ENCODE measurements around the gene SSBP3. TPM values are rescaled to one million over a fixed set of nuclear protein-coding genes. Genes with fewer than 3 reads are reported as not detected.
A peak's percentile ranks its signal among the peaks of the same experiment; 100 is the strongest.

Gene SSBP3
- total RNA-seq, 4 donors from 2014 or later = 28.7 to 162 (median 37.0) TPM

DNA sequence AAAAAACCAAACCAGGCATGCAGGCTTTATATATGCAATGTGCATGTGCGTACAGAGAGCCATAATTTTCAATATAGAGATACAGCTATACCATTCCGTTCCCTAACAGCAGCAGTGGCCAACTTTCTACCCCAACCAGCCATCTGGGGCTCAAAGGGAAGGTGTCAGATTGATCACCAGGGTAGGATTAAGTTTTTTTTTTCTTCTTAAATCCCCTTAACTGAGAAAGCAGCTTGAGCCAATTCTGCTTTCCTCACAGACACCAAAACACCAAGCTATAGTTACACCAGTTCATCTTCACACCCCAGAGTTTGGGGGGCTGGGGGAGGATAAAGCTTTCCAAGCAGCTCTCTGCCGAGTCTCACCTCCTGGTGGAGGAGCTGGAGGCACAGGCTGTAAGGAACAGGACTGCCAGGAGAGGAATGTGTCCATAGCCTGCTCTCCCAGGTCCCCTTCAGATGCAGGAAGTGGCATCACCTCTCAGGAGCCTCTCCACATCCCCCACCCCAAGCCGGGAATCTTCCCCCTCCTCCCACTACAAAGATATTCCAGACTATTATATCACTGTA is 87.9 kb downstream of the SSBP3 start:
- in situ Hi-C loops (cut with MboI; ENCODE audit: low pct_ligation_motif_present in 1 of 4, low pct_unique_long_range_greater_than_20kb in 1 of 4, low sequenced_read_pairs in 3 of 4) (no loop called here), intact Hi-C loops (cut with DNase I; ENCODE audit: low total_unique reads) (no loop called here)
- peaks cover 13 to 32% (median 20%) of the 10 kb centered on the region in 4 donors for H3K4me1 ChIP-seq

GRCh38 chr1:54317084-54317483 is 89.1 kb downstream of the SSBP3 start:
- no peak for DNase-seq
- no peak overlapping the region for H3K27ac ChIP-seq
- no peaks in the 10 kb centered on the region for H3K36me3 ChIP-seq
- no peaks in the 10 kb centered on the region for H3K9me3 ChIP-seq
- in situ Hi-C loops (cut with MboI; ENCODE audit: low pct_ligation_motif_present in 1 of 4, low pct_unique_long_range_greater_than_20kb in 1 of 4, low sequenced_read_pairs in 3 of 4) = no loop called here
- no peaks in the 10 kb centered on the region for H3K27me3 ChIP-seq
- no peak overlapping the region for H3K4me3 ChIP-seq
- H3K4me1 ChIP-seq = peaks cover 10 to 34% (median 19%) of the 10 kb centered on the region in 4 donors
- no peak for TF ChIP-seq POLR2A (IDR thresholded peaks at IDR 0.05)
- 81 to 89% methylated on average over 7 of the region's 7 CpGs for WGBS, 2 donors (ENCODE audit: low coverage in 1 of 2)
- intact Hi-C loops (cut with DNase I; ENCODE audit: low total_unique reads) = no loop called here

More for the DNA sequence above, 87.9 kb downstream of the SSBP3 start:
- H3K36me3 ChIP-seq = no peaks in the 10 kb centered on the region
- DNase-seq = no peak
- TF ChIP-seq POLR2AphosphoS5 (IDR thresholded peaks at IDR 0.05) (no peak), EP300 (IDR thresholded peaks at IDR 0.05; ENCODE audit: low read depth) (no peak), POLR2A (IDR thresholded peaks at IDR 0.05) (no peak), CTCF (IDR thresholded peaks at IDR 0.05) (no peak)
- no peaks in the 10 kb centered on the region for H3K27me3 ChIP-seq
- WGBS, 2 donors (ENCODE audit: low coverage in 1 of 2) = 94% methylated on average over 4 of the region's 4 CpGs; no CpG with 5 or more reads in 1 of the 2 donors
- H3K9me3 ChIP-seq = no peaks in the 10 kb centered on the region
- no peak overlapping the region for H3K27ac ChIP-seq
- no peak overlapping the region for H3K4me3 ChIP-seq

GRCh38 chr1:54315099-54315498 is 91.1 kb downstream of the SSBP3 start:
- intact Hi-C loops (cut with DNase I; ENCODE audit: low total_unique reads) = no loop called here
- H3K27ac ChIP-seq = peak overlapping the region; percentile 3 to 57 (median 36)
- in situ Hi-C loops (cut with MboI; ENCODE audit: low pct_ligation_motif_present in 1 of 4, low pct_unique_long_range_greater_than_20kb in 1 of 4, low sequenced_read_pairs in 3 of 4) = no loop called here

GRCh38 chr1:54314696-54315095 is 91.5 kb downstream of the SSBP3 start:
- in situ Hi-C loops (cut with MboI; ENCODE audit: low pct_ligation_motif_present in 1 of 4, low pct_unique_long_range_greater_than_20kb in 1 of 4, low sequenced_read_pairs in 3 of 4) (no loop called here), intact Hi-C loops (cut with DNase I; ENCODE audit: low total_unique reads) (no loop called here)
- peak; percentile 61 for DNase-seq
- Histone ChIP-seq H3K4me3 (no peak overlapping the region), H3K27me3 (no peaks in the 10 kb centered on the region), H3K36me3 (no peaks in the 10 kb centered on the region), H3K27ac (peak overlapping the region; percentile 3 to 57 (median 36)), H3K9me3 (no peaks in the 10 kb centered on the region), H3K4me1 (peaks cover 13 to 56% (median 20%) of the 10 kb centered on the region in 4 donors)
- 50 to 57% methylated on average over 6 of the region's 6 CpGs for WGBS, 2 donors (ENCODE audit: low coverage in 1 of 2)
- TF ChIP-seq POLR2A (IDR thresholded peaks at IDR 0.05) (no peak), POLR2AphosphoS5 (IDR thresholded peaks at IDR 0.05) (no peak), EP300 (IDR thresholded peaks at IDR 0.05; ENCODE audit: low read depth) (no peak), CTCF (IDR thresholded peaks at IDR 0.05) (no peak)

More at GRCh38 chr1:54315099-54315498, 91.1 kb downstream of the SSBP3 start:
- 86 to 100% methylated on average over 1 to 4 of the region's 4 CpGs for WGBS, 2 donors (ENCODE audit: low coverage in 1 of 2)
- H3K27me3 ChIP-seq = no peaks in the 10 kb centered on the region
- H3K4me3 ChIP-seq = no peak overlapping the region
- H3K4me1 ChIP-seq = peaks cover 13 to 52% (median 18%) of the 10 kb centered on the region in 4 donors
- no peak for DNase-seq
- TF ChIP-seq POLR2AphosphoS5 (IDR thresholded peaks at IDR 0.05) (no peak), CTCF (IDR thresholded peaks at IDR 0.05) (no peak), EP300 (IDR thresholded peaks at IDR 0.05; ENCODE audit: low read depth) (no peak), POLR2A (IDR thresholded peaks at IDR 0.05) (no peak)
- no peaks in the 10 kb centered on the region for H3K9me3 ChIP-seq
- H3K36me3 ChIP-seq = no peaks in the 10 kb centered on the region
